Esophagus squamous epithelium (tissue), 4 donors: ENCODE results near the gene CCDC70.

Experiments
- CTCF ChIP-seq, 6 experiments: fragments of 450-650 bp in 4 of 6; fragments of 200-600 bp in 2 of 6; sonication (generic) in 2 of 6; IDR thresholded peaks; one replicate each; pipeline ENCODE4 v1.5.1; 2016 to 2019; ENCODE audit warnings: antibody characterized with exemption in 6 of 6, mild to moderate bottlenecking in 4 of 6, moderate library complexity in 4 of 6
- POLR2A ChIP-seq, 4 donors: fragments of 450-650 bp; IDR thresholded peaks; one replicate each; pipeline ENCODE4 v1.6.1; 2017; ENCODE audit warnings: antibody characterized with exemption in 4 of 4, mild to moderate bottlenecking in 4 of 4, moderate library complexity in 3 of 4

- TF ChIP-seq POLR2A (IDR thresholded peaks at IDR 0.05) (no peak), CTCF (IDR thresholded peaks at IDR 0.05) (no peak)
Measured at GRCh38 chr13:51862957-51863356, 1.2 kb downstream of the CCDC70 start.
